Activated naive CD8-positive, alpha-beta T cell treated with anti-CD3 and anti-CD28 coated beads for 36 hours (primary cell): ENCODE measurements around the gene RHO. TPM values are rescaled to one million over a fixed set of nuclear protein-coding genes. Genes with fewer than 3 reads are reported as not detected.

Experiments used
- DNase-seq: peaks from one replicate; pipeline ENCODE4 v3.0.0; 2021
- H3K27ac Mint-ChIP-seq: one replicate; pipeline ENCODE4 v1.8.0; 2022; ENCODE audit warnings: mild to moderate bottlenecking, moderate library complexity, mixed read lengths
- H3K27me3 Mint-ChIP-seq: one replicate; pipeline ENCODE4 v1.8.0; 2022; ENCODE audit warnings: mild to moderate bottlenecking, mixed read lengths
- H3K36me3 Mint-ChIP-seq: one replicate; pipeline ENCODE4 v1.8.0; 2021; ENCODE audit warnings: mild to moderate bottlenecking, mixed read lengths
- H3K4me1 Mint-ChIP-seq: one replicate; pipeline ENCODE4 v1.8.0; 2021; ENCODE audit warnings: mixed read lengths
- H3K4me3 Mint-ChIP-seq: one replicate; pipeline ENCODE4 v1.8.0; 2022; ENCODE audit warnings: mild to moderate bottlenecking, moderate library complexity, mixed read lengths
- H3K9me3 Mint-ChIP-seq: one replicate; pipeline ENCODE4 v1.8.0; 2022; ENCODE audit warnings: mixed read lengths
- total RNA-seq, 2 experiments: library from RNA; stranded (reverse); gene quantifications; one replicate each; pipeline ENCODE4 v1.2.3, GENCODE V29; 2021

The RHO gene
- total RNA-seq, 2 experiments from 2014 or later = not detected

GRCh38 chr3:129555153-129555550 lies 26.7 kb downstream of the RHO start:
- Mint-ChIP-seq H3K9me3 (no peaks in the 10 kb centered on the region), H3K27ac (no peak overlapping the region), H3K4me3 (no peak overlapping the region), H3K27me3 (peaks cover 5% of the 10 kb centered on the region), H3K4me1 (peaks cover 4% of the 10 kb centered on the region), H3K36me3 (no peaks in the 10 kb centered on the region)
- no peak for DNase-seq

- H3K4me3 Mint-ChIP-seq = no peak overlapping the region
Observed at GRCh38 chr3:129555616-129556357, 27.3 kb downstream of the RHO start.

GRCh38 chr3:129556358-129556695 lies 27.9 kb downstream of the RHO start:
- Mint-ChIP-seq H3K27ac (no peak overlapping the region), H3K27me3 (peaks cover 5% of the 10 kb centered on the region), H3K9me3 (no peaks in the 10 kb centered on the region), H3K4me1 (peaks cover 4% of the 10 kb centered on the region), H3K36me3 (no peaks in the 10 kb centered on the region), H3K4me3 (no peak overlapping the region)
- no peak for DNase-seq

More at GRCh38 chr3:129555616-129556357, 27.3 kb downstream of the RHO start:
- Mint-ChIP-seq H3K27me3 (peaks cover 5% of the 10 kb centered on the region), H3K36me3 (no peaks in the 10 kb centered on the region), H3K4me1 (peaks cover 4% of the 10 kb centered on the region), H3K27ac (no peak overlapping the region), H3K9me3 (no peaks in the 10 kb centered on the region)
- DNase-seq = no peak

GRCh38 chr3:129556890-129557547 lies 28.6 kb downstream of the RHO start:
- Mint-ChIP-seq H3K4me3 (no peak overlapping the region), H3K4me1 (peaks cover 4% of the 10 kb centered on the region), H3K27me3 (peaks cover 5% of the 10 kb centered on the region), H3K36me3 (no peaks in the 10 kb centered on the region), H3K27ac (no peak overlapping the region), H3K9me3 (no peaks in the 10 kb centered on the region)
- no peak for DNase-seq

GRCh38 chr3:129557548-129557894 lies 29.1 kb downstream of the RHO start:
- Mint-ChIP-seq H3K27me3 (peaks cover 5% of the 10 kb centered on the region), H3K4me1 (peaks cover 4% of the 10 kb centered on the region), H3K9me3 (no peaks in the 10 kb centered on the region), H3K27ac (no peak overlapping the region), H3K4me3 (no peak overlapping the region), H3K36me3 (no peaks in the 10 kb centered on the region)
- no peak for DNase-seq

- Mint-ChIP-seq H3K4me3 (no peak overlapping the region), H3K27me3 (peaks cover 5% of the 10 kb centered on the region), H3K9me3 (no peaks in the 10 kb centered on the region), H3K27ac (no peak overlapping the region), H3K36me3 (no peaks in the 10 kb centered on the region), H3K4me1 (peaks cover 4% of the 10 kb centered on the region)
- DNase-seq = no peak
Observed at GRCh38 chr3:129558081-129558771, 29.8 kb downstream of the RHO start.

GRCh38 chr3:129558772-129559564 lies 30.5 kb downstream of the RHO start:
- H3K27ac Mint-ChIP-seq = no peak overlapping the region
- no peaks in the 10 kb centered on the region for H3K9me3 Mint-ChIP-seq
- no peaks in the 10 kb centered on the region for H3K36me3 Mint-ChIP-seq
- peaks cover 5% of the 10 kb centered on the region for H3K27me3 Mint-ChIP-seq
- no peak for DNase-seq
- peaks cover 2% of the 10 kb centered on the region for H3K4me1 Mint-ChIP-seq
- H3K4me3 Mint-ChIP-seq = no peak overlapping the region

GRCh38 chr3:129559565-129560079 lies 31.2 kb downstream of the RHO start:
- Mint-ChIP-seq H3K27ac (no peak overlapping the region), H3K4me3 (no peak overlapping the region), H3K4me1 (no peaks in the 10 kb centered on the region), H3K9me3 (no peaks in the 10 kb centered on the region), H3K36me3 (no peaks in the 10 kb centered on the region), H3K27me3 (peaks cover under 1% of the 10 kb centered on the region)
- no peak for DNase-seq

- H3K36me3 Mint-ChIP-seq = no peaks in the 10 kb centered on the region
- no peaks in the 10 kb centered on the region for H3K27me3 Mint-ChIP-seq
- DNase-seq = no peak
- no peak overlapping the region for H3K27ac Mint-ChIP-seq
- no peak overlapping the region for H3K4me3 Mint-ChIP-seq
- H3K4me1 Mint-ChIP-seq = no peaks in the 10 kb centered on the region
- H3K9me3 Mint-ChIP-seq = no peaks in the 10 kb centered on the region
Observed at GRCh38 chr3:129560269-129560787, 31.9 kb downstream of the RHO start.

GRCh38 chr3:129560911-129561594 lies 32.6 kb downstream of the RHO start:
- H3K4me1 Mint-ChIP-seq = no peaks in the 10 kb centered on the region
- no peaks in the 10 kb centered on the region for H3K9me3 Mint-ChIP-seq
- H3K36me3 Mint-ChIP-seq = no peaks in the 10 kb centered on the region
- H3K27ac Mint-ChIP-seq = no peak overlapping the region
- no peaks in the 10 kb centered on the region for H3K27me3 Mint-ChIP-seq
- H3K4me3 Mint-ChIP-seq = no peak overlapping the region
- no peak for DNase-seq

- no peaks in the 10 kb centered on the region for H3K36me3 Mint-ChIP-seq
- no peaks in the 10 kb centered on the region for H3K9me3 Mint-ChIP-seq
- H3K27ac Mint-ChIP-seq = no peak overlapping the region
- no peak overlapping the region for H3K4me3 Mint-ChIP-seq
- H3K27me3 Mint-ChIP-seq = no peaks in the 10 kb centered on the region
- H3K4me1 Mint-ChIP-seq = no peaks in the 10 kb centered on the region
- no peak for DNase-seq
Observed at GRCh38 chr3:129561619-129562248, 33.3 kb downstream of the RHO start.

- Mint-ChIP-seq H3K9me3 (no peaks in the 10 kb centered on the region), H3K27me3 (no peaks in the 10 kb centered on the region), H3K27ac (no peak overlapping the region), H3K36me3 (no peaks in the 10 kb centered on the region), H3K4me3 (no peak overlapping the region), H3K4me1 (no peaks in the 10 kb centered on the region)
- DNase-seq = no peak
Observed at GRCh38 chr3:129562803-129563202, 34.4 kb downstream of the RHO start.

- no peaks in the 10 kb centered on the region for H3K27me3 Mint-ChIP-seq
- H3K36me3 Mint-ChIP-seq = no peaks in the 10 kb centered on the region
- no peak overlapping the region for H3K4me3 Mint-ChIP-seq
- H3K9me3 Mint-ChIP-seq = no peaks in the 10 kb centered on the region
- no peaks in the 10 kb centered on the region for H3K4me1 Mint-ChIP-seq
- no peak for DNase-seq
- H3K27ac Mint-ChIP-seq = no peak overlapping the region
Observed at GRCh38 chr3:129563332-129563731, 34.9 kb downstream of the RHO start.
